Activated CD8-positive, alpha-beta T cell treated with anti-CD3 and anti-CD28 coated beads for 36 hours (primary cell): Measurements from ENCODE around the gene PSD4. TPM values are rescaled to one million over a fixed set of nuclear protein-coding genes. Genes with fewer than 3 reads are reported as not detected.

Experiments used
- ATAC-seq: fragments of 200-7000 bp; cut with Tn5 transposase; one replicate; pipeline ENCODE4 v1.10.0; 2021; ENCODE audit warnings: mild to moderate bottlenecking, moderate library complexity
- CTCF ChIA-PET: fragments of 350-600 bp; sonication (Branson Sonifier 250); formaldehyde crosslinking; loops from one replicate; lab custom pipeline; 2021; ENCODE audit warnings: antibody characterized with exemption; lab: Charles Lee
- POLR2A ChIA-PET: fragments of 350-600 bp; sonication (Branson Sonifier 250); formaldehyde crosslinking; loops from one replicate; lab custom pipeline; 2021; ENCODE audit warnings: antibody characterized with exemption; lab: Charles Lee
- DNase-seq: peaks from one replicate; pipeline ENCODE4 v3.0.0-alpha.2; 2020
- H3K27ac Mint-ChIP-seq: one replicate; pipeline ENCODE4 v1.8.0; 2021; ENCODE audit warnings: mild to moderate bottlenecking, mixed read lengths
- H3K27me3 Mint-ChIP-seq: one replicate; pipeline ENCODE4 v1.8.0; 2021; ENCODE audit warnings: mixed read lengths
- H3K36me3 Mint-ChIP-seq: one replicate; pipeline ENCODE4 v1.8.0; 2021; ENCODE audit warnings: low read depth, mixed read lengths
- H3K4me1 Mint-ChIP-seq: one replicate; pipeline ENCODE4 v1.8.0; 2021; ENCODE audit warnings: low read depth, mixed read lengths
- H3K4me3 Mint-ChIP-seq: one replicate; pipeline ENCODE4 v1.8.0; 2021; ENCODE audit warnings: mild to moderate bottlenecking, moderate library complexity, mixed read lengths
- H3K9me3 Mint-ChIP-seq: one replicate; pipeline ENCODE4 v1.8.0; 2021; ENCODE audit warnings: mixed read lengths
- CTCF ChIP-seq: fragments of 200-600 bp; IDR thresholded peaks from one replicate; pipeline ENCODE4 v1.8.0; 2022; ENCODE audit warnings: antibody characterized with exemption, mild to moderate bottlenecking
- intact Hi-C: fragments of 100-400 bp; cut with micrococcal nuclease; formaldehyde crosslinking; loops from one replicate; pipeline ENCODE4 v1.10.0; 2022
- total RNA-seq, 2 experiments: library from RNA; stranded (reverse); gene quantifications; one replicate each; pipeline ENCODE4 v1.2.3, GENCODE V29; 2021

Gene PSD4
- total RNA-seq, 2 experiments from 2014 or later: 247 to 251 TPM

- Mint-ChIP-seq H3K4me1 (peaks cover 70% of the 10 kb centered on the region), H3K36me3 (peaks cover 28% of the 10 kb centered on the region), H3K27ac (peak overlapping the region; percentile 96), H3K27me3 (no peaks in the 10 kb centered on the region), H3K4me3 (peak overlapping the region; percentile 51), H3K9me3 (peaks cover 10% of the 10 kb centered on the region)
- TF ChIP-seq CTCF: no peak
- ATAC-seq (no peak), DNase-seq (no peak)
- ChIA-PET POLR2A (interaction anchor here (3.9 kb wide), 1 partner anchor 11 kb away, joined by 24 read pairs; no protein-coding TSS in a partner anchor), CTCF (interaction anchor here (2.0 to 7.5 kb wide), 2 partner anchors 10 to 30 kb away, joined by 6 to 75 read pairs; no protein-coding TSS in a partner anchor)
- intact Hi-C loops: no loop called here
Measured at GRCh38 chr2:113167962-113168340, 5.8 kb upstream of the PSD4 start.

- Mint-ChIP-seq H3K9me3 (peaks cover 10% of the 10 kb centered on the region), H3K4me1 (peaks cover 74% of the 10 kb centered on the region), H3K36me3 (peaks cover 35% of the 10 kb centered on the region), H3K27ac (peak overlapping the region; percentile 96), H3K27me3 (no peaks in the 10 kb centered on the region), H3K4me3 (peak overlapping the region; percentile 51)
- ATAC-seq (peak; percentile 25), DNase-seq (peak; percentile 59)
- CTCF ChIA-PET: interaction anchor here (7.5 kb wide), 1 partner anchor 31 kb away, joined by 75 read pairs; no protein-coding TSS in a partner anchor
- TF ChIP-seq CTCF: no peak
- intact Hi-C loops: no loop called here
- POLR2A ChIA-PET: interaction anchor here (0.6 to 0.8 kb wide), 2 partner anchors 11 to 12 kb away, joined by 3 read pairs; no protein-coding TSS in a partner anchor
Measured at GRCh38 chr2:113169002-113169530, 4.7 kb upstream of the PSD4 start.

DNA sequence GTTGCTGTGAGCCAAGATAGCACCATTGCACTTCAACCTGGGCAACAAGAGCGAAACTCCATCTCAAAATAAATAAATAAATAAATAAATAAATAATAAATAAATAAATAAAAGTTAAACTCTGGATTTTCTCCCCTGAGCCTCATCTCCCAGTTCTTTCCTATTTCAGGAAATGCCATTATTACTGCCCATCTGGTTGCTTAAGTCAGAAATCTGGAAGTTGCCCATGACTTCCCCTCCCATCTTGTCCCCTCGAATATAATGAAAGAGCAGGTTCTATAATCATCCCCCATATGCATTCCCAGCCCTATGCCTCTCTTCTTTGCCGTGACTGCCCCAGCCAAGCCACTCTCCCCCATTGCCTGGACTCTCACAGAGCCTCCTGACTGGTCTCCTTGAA is 4.2 kb upstream of the PSD4 start:
- DNase-seq (no peak), ATAC-seq (no peak)
- Mint-ChIP-seq H3K9me3 (peaks cover 10% of the 10 kb centered on the region), H3K27ac (peak overlapping the region; percentile 63), H3K27me3 (no peaks in the 10 kb centered on the region), H3K4me3 (no peak overlapping the region), H3K4me1 (peaks cover 69% of the 10 kb centered on the region), H3K36me3 (peaks cover 40% of the 10 kb centered on the region)
- TF ChIP-seq CTCF: no peak
- intact Hi-C loops: no loop called here
- ChIA-PET CTCF (interaction anchor here (8.3 kb wide), 1 partner anchor 32 kb away, joined by 127 read pairs; no protein-coding TSS in a partner anchor), POLR2A (interaction anchor here (0.6 to 0.8 kb wide), 2 partner anchors 11 to 12 kb away, joined by 3 read pairs; no protein-coding TSS in a partner anchor)

DNA sequence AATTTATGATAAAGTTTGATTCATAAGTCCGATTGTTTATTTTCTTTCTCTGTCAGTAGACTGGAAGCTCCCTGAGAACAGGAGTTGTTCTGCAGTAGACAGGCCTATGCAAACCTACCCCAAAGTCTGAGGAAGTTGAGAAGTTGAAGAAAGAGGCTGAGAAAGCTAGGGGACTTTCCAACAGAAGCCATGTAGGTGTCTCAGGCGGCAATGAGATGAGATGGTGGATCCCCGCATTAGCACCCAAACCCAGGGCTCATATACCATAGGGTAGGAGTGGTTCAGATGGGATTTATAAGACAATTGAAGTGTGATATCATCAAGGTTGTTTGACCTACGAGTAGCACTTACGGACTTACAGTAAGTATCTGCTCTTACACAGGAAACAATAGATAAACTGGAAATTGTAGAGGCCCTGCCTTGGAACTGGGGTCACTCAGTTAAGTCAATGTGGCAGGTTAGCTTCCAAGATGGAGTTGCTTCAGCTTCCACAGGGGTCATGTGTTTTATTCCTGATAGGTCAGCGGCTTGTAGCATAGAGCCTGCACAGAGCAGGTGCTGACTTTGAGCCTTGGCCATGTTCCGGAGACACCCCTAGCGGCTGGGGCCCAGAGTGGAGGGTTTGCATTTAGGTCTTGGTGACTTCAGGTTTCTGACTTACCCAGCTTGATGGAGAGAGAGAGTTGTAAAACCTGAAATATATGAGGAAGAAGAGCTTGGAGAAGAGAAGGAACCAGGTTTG is 2.3 kb upstream of the PSD4 start:
- Mint-ChIP-seq H3K9me3 (peaks cover 10% of the 10 kb centered on the region), H3K4me3 (no peak overlapping the region), H3K27ac (peak overlapping the region; percentile 82), H3K4me1 (peaks cover 66% of the 10 kb centered on the region), H3K27me3 (no peaks in the 10 kb centered on the region), H3K36me3 (peaks cover 58% of the 10 kb centered on the region)
- DNase-seq (peak; percentile 38), ATAC-seq (no peak)
- ChIA-PET POLR2A (interaction anchor here (0.6 to 5.8 kb wide), 5 partner anchors 7 to 14 kb away, joined by 3 to 58 read pairs (median 16); no protein-coding TSS in a partner anchor), CTCF (interaction anchor here (1.7 to 8.3 kb wide), 4 partner anchors 7 to 34 kb away, joined by 6 to 127 read pairs (median 38); no protein-coding TSS in a partner anchor)
- TF ChIP-seq CTCF: no peak
- intact Hi-C loops: no loop called here
